ENCODE results near the gene SKAP2.
"Not testable (repeated sequence)": the region's sequence is repeated elsewhere in the genome, so short reads cannot be mapped to it uniquely, and the experiment has no call there.

The SKAP2 gene

GRCh38 chr7:26858241-26858715, 6.1 kb downstream of the SKAP2 start:
- no peak for DNase-seq (ENCODE audit: low read depth, low spot score)
- peak overlapping the region; percentile 17 for H3K27ac ChIP-seq

GRCh38 chr7:26857506-26858240, 6.7 kb downstream of the SKAP2 start:
- peak overlapping the region; percentile 9 for H3K27ac ChIP-seq
- DNase-seq (ENCODE audit: low read depth, low spot score), result no peak

GRCh38 chr7:26857170-26857505, 7.3 kb downstream of the SKAP2 start:
- peak overlapping the region; percentile 9 for H3K27ac ChIP-seq
- DNase-seq (ENCODE audit: low read depth, low spot score), result no peak

GRCh38 chr7:26856176-26856985, 8.0 kb downstream of the SKAP2 start:
- peak overlapping the region; percentile 20 for H3K27ac ChIP-seq
- DNase-seq (ENCODE audit: low read depth, low spot score), result no peak

GRCh38 chr7:26854876-26855855, 9.2 kb downstream of the SKAP2 start:
- DNase-seq (ENCODE audit: low read depth, low spot score), result no peak
- peak overlapping the region; percentile 20 for H3K27ac ChIP-seq

GRCh38 chr7:26853788-26854393, 10.5 kb downstream of the SKAP2 start:
- DNase-seq (ENCODE audit: low read depth, low spot score), result no peak
- H3K27ac ChIP-seq, result no peak overlapping the region

GRCh38 chr7:26850193-26850651, 14.2 kb downstream of the SKAP2 start:
- no peak for DNase-seq (ENCODE audit: low read depth, low spot score)
- H3K27ac ChIP-seq, result no peak overlapping the region

GRCh38 chr7:26843705-26844104, 20.7 kb downstream of the SKAP2 start:
- no peak for DNase-seq (ENCODE audit: low read depth, low spot score)
- no peak overlapping the region for H3K27ac ChIP-seq

- H3K27ac ChIP-seq, result no peak overlapping the region
- no peak for DNase-seq (ENCODE audit: low read depth, low spot score)
These were observed 21.5 kb downstream of the SKAP2 start for GRCh38 chr7:26842897-26843296.

- DNase-seq (ENCODE audit: low read depth, low spot score), result no peak
- H3K27ac ChIP-seq, result no peak overlapping the region
These were observed 23.2 kb downstream of the SKAP2 start for GRCh38 chr7:26841003-26841739.

- not testable (repeated sequence) for DNase-seq (ENCODE audit: low read depth, low spot score); H3K27ac ChIP-seq
These were observed 27.6 kb downstream of the SKAP2 start for GRCh38 chr7:26836793-26837192.

- DNase-seq (ENCODE audit: low read depth, low spot score), result no peak
- H3K27ac ChIP-seq, result no peak overlapping the region
These were observed 49.0 kb downstream of the SKAP2 start for GRCh38 chr7:26815426-26815825.

GRCh38 chr7:26813432-26813831, 51.0 kb downstream of the SKAP2 start:
- no peak for DNase-seq (ENCODE audit: low read depth, low spot score)
- H3K27ac ChIP-seq, result no peak overlapping the region

- DNase-seq (ENCODE audit: low read depth, low spot score), result no peak
- H3K27ac ChIP-seq, result no peak overlapping the region
These were observed 69.8 kb downstream of the SKAP2 start for GRCh38 chr7:26794541-26794940.

GRCh38 chr7:26792576-26792975, 71.8 kb downstream of the SKAP2 start:
- H3K27ac ChIP-seq, result no peak overlapping the region
- no peak for DNase-seq (ENCODE audit: low read depth, low spot score)

- DNase-seq (ENCODE audit: low read depth, low spot score), result no peak
These were observed 72.4 kb downstream of the SKAP2 start for GRCh38 chr7:26792006-26792405.

GRCh38 chr7:26789481-26790184, 74.8 kb downstream of the SKAP2 start:
- H3K27ac ChIP-seq, result no peak overlapping the region
- no peak for DNase-seq (ENCODE audit: low read depth, low spot score)

More at GRCh38 chr7:26792006-26792405, 72.4 kb downstream of the SKAP2 start:
- H3K27ac ChIP-seq, result no peak overlapping the region

- H3K27ac ChIP-seq, result no peak overlapping the region
- no peak for DNase-seq (ENCODE audit: low read depth, low spot score)
These were observed 76.7 kb downstream of the SKAP2 start for GRCh38 chr7:26787701-26788100.

GRCh38 chr7:26784118-26784517, 80.3 kb downstream of the SKAP2 start:
- DNase-seq (ENCODE audit: low read depth, low spot score), result no peak
- no peak overlapping the region for H3K27ac ChIP-seq

Measured in epithelial cell of prostate (primary cell).